Activated CD8-positive, alpha-beta memory T cell treated with anti-CD3 and anti-CD28 coated beads, Interleukin-2, amount 50 U/mL, for 24 hours (primary cell): Measurements from ENCODE around the gene COL4A4.

ENCODE experiments used
- DNase-seq: peaks from one replicate; pipeline ENCODE4 v3.0.0-alpha.2; 2020; ENCODE audit errors: extremely low read depth

Gene COL4A4

GRCh38 chr2:227030789-227031188 is 133.2 kb downstream of the COL4A4 start:
- DNase-seq = no peak

DNA sequence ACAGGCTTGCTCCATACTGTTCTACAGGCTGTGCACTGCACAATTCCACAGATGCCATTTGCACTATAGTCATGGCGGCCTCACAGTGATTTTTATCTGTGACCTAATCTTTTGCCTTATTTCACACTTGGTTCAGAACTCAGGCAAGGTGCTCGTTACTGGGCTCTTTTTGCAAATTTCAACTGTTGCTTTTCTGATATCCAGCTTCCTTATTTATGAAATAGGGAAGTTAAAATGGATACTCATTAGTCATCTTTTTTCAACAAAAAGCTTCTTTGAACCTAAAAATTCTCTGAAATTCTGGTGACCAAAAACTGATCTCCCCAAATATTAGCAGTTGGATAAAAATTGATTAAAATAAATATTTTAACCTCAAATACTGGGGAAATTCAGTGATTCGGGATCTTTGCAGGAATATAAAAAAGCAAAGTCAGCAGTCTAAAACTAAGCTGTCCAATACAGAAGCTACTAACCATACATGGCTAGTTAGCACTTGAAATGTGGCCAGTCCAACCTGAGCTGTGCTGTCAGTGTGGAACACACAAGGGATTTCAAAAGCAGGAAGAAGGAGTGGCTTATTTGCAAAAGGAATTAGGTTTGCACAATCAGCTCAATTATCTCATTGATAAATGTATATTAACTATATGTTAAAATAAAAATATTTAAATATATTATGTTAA is 134.4 kb downstream of the COL4A4 start:
- no peak for DNase-seq

- DNase-seq = no peak
Observed at GRCh38 chr2:227025510-227025909, 138.5 kb downstream of the COL4A4 start.

DNA sequence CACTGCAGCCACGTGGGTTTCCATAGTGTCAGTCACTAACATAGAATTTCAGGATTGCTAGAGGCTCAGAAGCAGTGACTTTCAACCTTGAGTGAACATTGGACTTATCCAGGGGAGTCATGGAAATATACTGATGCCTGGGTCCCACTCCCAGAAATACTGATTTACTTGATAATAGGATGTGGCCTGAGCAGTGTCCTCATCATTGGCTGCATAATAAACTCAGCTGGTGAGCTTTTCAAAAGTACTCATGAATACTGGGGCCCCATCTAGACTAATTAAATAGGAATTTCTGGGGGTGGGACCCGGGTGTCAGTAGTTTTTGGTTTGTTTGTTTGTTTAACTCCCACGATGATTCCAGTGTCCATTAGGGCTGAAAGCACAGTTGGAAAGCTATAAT is 141.4 kb downstream of the COL4A4 start:
- no peak for DNase-seq

- DNase-seq = no peak
Observed at GRCh38 chr2:227020416-227020815, 143.6 kb downstream of the COL4A4 start.

- DNase-seq = no peak
Observed at GRCh38 chr2:227016894-227017293, 147.1 kb downstream of the COL4A4 start.

- no peak for DNase-seq
Observed at GRCh38 chr2:227013881-227014280, 150.1 kb downstream of the COL4A4 start.

- DNase-seq = no peak
Observed at GRCh38 chr2:227013330-227013729, 150.7 kb downstream of the COL4A4 start.

- no peak for DNase-seq
Observed at GRCh38 chr2:227010433-227010832, 153.6 kb downstream of the COL4A4 start.

DNA sequence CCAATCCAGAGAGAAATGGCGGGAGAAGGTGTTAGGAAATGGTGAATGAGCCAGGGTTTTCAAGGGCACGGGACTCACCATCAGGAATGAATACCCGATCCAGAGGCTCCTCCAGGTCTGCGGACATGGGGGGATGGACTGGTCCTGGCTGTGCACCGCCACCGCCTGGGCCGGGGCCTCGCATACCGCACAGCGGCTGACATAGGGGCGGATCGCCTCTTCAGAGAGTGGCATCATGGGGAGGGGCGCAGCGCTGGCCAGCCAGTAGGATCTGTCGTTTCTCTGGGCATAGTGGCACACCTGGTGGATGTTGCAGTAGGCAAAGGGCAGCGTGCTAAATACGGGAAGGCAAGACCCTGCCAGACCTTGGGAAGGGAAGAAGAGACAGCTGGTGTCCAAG is 156.1 kb downstream of the COL4A4 start:
- no peak for DNase-seq

GRCh38 chr2:227007148-227007547 is 156.9 kb downstream of the COL4A4 start:
- DNase-seq = no peak

- DNase-seq = no peak
Observed at GRCh38 chr2:227006189-227006897, 157.7 kb downstream of the COL4A4 start.

- no peak for DNase-seq
Observed at GRCh38 chr2:227004482-227004881, 159.5 kb downstream of the COL4A4 start.

DNA sequence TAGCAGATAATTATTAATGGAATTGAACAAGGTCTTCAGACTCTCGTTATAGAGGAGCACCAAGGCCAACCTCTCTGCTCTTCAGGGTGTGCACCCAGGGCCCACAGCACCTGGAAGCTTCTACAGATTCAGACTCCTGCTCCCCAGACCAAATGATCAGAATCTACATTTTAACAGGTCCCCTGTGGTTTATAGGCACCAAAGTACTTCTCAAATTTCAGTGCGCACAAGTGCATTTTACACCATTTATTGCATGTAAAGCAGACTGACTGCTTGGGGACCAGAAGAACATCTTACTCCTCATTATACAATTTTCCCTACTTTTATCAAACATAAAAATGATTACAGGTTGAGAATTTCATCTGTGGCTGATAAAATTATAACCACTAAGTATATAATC is 163.9 kb downstream of the COL4A4 start:
- no peak for DNase-seq

DNA sequence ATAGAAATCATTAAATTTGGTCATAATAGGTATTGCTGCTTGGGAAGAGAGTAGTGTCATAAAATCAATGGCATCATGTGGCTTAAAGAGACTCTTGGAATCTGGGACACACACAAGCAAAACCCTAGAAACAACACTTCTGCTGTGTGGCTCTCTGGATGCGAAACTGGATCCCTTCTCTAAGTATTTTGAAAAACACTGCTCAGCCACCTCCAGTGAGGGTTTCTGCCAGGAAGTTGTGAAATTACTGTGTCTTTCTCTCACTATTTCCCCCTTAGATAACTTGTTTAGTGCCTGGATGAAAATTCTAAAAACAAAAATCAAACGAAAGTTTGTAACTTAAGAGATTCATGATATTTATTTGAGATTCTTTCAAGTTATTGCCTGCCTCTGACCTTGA is 164.3 kb downstream of the COL4A4 start:
- no peak for DNase-seq

DNA sequence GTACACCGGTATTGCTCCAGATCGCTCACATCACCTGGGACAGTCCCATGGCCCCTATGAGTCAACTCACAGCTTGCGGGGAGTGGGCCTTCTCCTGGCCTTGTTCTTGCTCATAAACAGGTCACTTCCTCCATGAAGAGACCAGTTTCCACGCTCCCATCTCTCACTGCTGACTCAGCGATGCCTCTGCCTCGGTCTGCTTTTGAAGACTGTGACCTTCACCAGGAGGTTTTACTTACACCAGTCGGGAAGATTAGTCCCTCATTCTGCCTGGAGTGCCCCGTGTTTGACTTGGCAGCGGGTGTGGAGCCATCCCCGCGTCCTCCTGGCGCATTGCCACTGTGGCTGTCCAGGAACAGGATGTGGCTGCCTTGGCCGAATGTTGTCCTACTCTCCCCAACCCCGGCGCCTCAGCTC is 168.4 kb downstream of the COL4A4 start:
- DNase-seq = no peak

DNA sequence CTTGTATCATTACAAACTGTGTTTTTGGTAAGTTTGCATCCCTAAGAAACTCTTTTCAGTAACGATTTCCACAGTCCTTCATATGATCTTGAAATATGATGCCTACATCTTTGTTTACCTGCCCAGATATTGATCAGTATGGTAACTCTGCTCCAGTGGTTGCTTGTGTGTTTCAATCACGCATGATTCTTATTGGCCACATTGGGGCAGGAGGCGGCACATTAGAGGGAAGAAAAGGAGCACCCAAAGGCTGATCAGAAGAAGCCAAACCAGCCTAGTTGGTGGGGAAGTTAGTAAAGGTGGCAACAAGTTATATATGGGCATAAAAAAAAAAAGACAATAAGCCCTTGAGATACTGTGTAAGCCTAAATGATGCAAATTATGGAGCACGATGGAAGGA is 169.2 kb downstream of the COL4A4 start:
- no peak for DNase-seq

DNA sequence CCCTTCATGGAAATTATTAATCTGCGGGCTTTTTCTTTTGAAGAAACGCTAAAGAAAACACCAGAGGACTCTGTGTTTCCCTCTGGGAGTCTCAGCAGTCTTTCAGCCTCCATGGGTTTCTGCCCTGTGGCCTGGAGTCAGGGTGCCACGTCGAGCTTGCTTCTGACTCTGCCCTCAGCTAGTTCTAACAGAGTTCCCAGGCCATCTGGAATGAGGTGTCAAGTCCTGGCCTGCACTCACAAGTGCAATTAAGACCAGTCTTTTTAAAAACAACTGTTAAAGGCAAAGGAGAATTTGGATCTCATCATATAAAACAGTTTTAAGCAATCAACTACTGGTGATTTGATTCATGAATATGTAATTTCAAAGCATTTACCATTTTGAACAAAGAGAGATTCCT is 170.8 kb downstream of the COL4A4 start:
- no peak for DNase-seq

DNA sequence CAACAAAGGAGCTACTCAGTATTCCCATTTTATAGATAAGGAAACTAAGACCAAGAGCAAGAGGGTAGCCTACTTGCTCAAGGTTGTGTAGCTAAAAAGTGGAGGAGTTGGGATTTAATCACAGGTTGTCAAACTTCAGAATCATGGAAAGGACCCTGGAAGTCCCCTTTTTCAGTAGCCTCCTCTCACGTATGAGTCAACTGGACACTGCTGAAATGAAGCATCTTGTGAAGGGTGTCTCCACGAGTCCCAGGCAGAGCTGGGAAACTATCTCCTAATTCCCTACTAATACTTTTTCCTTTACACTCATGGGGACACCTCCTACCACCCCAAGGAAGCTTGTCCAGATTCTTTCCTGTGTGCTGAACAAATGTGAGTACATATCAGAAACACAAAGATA is 172.3 kb downstream of the COL4A4 start:
- no peak for DNase-seq

DNA sequence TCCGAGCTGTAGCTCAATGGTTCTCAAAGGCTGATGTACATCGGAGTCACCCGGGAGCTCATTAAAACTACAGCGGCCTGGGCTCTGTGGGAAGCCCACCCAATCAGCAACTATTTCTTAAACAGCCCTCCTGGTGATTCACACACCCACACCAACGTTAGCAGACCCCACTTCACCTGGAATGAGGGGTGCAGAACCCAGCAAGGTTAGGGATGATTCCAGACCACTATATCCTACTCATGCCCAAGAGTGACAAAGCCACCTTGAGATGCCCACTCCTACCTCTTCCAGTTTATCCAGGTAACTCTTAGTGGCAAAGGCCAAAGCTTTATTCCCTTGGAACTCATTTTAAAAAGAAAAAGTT is 178.4 kb downstream of the COL4A4 start:
- DNase-seq = no peak

DNA sequence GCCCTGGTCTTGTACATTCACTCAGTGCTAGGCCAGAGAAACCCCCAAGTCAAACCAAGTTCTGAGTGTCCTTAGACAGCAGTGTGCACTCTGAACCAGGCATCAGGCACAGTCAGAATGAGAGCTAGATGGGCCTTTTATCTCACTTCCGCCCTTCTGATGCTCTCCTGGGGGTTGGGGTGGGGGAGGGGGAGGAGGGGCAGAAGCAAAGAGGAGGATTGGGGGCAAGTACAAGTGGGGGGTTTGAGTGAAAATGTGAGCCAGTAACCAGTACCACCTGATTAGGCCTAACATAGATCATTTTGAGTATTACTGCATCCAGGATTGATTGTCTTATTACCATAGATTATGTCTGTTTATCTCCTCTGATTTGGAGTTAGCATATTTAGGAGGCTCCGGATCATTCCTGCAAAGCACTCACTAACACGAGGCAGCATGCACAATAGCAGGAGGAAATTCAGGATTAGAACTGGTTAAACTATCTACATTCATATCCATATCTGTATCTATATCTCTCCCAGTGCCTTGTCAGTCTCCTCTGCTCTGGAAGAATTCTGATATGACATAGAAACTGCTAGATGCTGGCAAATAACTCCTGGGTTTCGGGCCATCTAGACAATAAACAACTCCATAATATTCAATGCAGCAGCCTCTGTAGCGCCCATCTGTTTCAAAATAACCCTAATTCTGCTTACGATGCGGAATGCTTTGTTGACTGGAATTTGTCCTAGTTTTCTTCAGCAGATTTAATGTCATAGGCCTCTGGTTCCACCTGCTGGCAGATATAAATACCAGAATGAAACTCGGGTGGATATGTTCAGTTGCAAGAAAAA is 179.0 kb downstream of the COL4A4 start:
- DNase-seq = no peak

DNA sequence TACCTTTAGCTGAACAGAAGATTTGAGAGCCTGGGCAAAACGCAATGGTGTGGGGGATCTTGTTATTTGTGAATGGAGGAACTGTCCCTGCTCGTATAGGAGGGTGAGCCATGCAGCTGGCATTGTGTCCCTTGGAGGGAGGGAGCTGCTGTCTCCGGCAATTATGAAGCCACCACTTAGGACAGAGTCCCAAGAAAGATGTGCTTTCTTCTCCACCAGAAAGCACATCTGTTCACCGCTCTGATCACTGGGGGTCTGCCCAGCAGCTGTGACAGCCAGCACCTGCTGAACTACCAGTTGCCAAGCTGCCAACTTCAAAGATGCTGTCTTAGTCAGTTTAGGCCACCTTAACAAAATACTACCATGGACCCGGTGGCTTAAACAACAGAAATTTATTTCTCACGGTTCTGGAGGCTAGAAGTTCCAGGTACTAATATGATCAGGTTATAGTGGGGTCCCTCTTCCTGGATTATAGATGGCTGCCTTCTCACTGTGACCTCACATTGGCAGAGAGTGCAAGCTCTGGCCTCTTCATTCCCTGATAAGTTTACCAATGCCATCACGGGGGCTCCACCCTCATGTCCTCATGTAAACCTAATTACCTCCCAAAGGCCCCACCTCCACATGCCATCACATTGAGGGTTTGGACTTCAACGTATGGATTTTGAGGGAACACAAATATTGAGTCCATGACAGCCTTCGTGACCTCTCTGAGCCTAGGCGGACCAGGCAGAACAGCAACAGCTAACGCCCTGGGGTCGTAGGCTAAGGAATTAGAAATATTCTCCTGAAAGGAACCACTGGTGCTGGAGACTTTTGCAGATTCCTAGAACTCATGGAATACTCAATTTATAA is 179.9 kb downstream of the COL4A4 start:
- DNase-seq = no peak
